NCI-H510A treated with DMSO at 0.1 percent for 48 hours (cell line): ENCODE data around the gene ZNF214.
"Not testable (repeated sequence)": the region's sequence is repeated elsewhere in the genome, so short reads cannot be mapped to it uniquely, and the experiment has no call there.

Experiments
- DNase-seq: peaks from one replicate; lab custom pipeline; 2025; lab: John Stamatoyannopoulos, UW

The ZNF214 gene

DNA sequence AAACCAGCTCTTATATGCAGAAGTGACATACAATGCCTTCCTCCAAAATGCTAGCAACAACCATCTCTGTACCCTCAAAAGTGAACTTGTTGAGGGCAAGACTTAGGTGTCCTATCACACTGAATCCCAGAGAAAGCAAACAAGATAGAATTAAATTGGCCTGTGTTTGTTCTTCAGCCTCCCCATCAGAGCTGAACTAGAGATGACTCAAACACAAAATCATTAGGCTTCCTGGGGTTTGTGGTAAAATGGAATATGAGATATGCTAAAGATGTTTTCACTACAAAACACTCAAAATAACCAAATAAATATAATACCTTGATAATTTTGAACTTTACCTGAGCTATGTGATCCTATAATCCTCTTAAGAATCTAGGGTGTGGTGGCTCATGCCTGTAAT, 31.6 kb downstream of the ZNF214 start:
- no peak for DNase-seq

DNA sequence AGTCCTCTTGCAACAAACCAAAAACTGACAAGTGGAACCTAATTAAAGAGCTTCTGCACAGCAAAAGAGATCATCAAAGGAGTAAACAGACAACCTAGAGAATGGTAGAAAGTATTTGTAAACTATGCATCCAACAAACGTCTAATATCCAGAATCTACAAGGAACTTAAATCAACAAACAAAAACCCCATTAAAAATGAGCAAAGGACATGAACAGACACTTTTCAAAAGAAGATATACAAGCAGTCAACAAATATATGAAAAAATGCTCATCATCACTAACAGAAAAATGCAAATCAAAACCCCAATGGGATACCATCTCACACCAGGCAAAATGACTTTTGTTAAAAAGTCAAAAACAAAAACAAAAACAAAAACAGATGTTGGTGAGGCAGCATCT, 33.7 kb downstream of the ZNF214 start:
- no peak for DNase-seq

DNA sequence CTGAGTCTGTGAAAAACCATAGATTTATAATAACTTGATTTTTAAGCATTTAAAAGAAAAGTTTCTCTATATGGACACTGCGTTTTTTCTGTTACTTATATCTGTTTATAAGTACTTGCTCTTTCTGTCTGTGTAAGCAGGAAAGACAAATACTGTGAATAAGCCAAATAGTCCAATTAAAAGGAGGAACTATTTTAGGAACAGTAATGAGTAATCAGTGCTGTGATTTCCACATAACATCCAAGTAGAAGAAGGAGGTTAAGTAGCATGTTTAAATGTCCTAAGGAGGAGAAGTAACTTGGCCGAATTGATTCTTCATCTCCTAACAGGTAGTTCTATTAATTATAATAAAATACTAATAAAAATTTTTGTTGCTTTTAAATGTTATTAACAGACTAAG, 40.8 kb downstream of the ZNF214 start:
- no peak for DNase-seq

DNA sequence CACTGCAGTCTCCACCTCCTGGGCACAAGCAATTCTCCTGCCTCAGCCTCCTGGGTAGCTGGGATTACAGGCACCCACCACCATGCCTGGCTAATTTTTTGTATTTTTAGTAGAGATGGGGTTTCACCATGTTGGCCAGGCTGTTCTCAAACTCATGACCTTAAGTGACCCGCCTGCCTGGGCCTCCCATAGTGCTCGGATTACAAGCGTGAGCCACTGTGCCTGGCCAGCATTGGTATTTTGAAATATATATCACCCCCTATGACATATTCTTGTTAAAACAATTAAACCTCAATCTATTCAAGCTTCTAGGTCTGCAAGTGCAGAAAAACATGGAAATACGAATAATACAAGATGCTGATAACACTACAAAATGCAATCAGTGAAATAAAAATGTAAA, 50.3 kb downstream of the ZNF214 start:
- not testable (repeated sequence) for DNase-seq

DNA sequence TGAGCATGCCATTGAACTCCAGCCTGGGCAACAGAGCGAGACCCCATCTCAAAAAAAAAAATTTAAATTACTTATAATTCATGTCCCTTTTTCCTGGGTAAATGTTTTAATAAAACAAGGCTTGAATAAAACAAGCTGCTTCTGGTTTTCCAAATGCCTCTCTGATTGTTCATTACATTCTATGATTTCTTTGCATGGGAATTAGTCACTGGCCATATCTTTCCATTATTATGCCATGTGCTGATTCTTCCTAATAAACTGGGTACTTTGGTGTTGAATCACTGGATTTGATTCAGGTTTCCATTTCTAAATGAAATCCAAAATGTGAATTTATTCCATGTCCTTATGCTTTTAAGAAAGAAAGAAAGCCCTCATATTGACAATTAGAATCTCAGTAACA, 51.3 kb downstream of the ZNF214 start:
- DNase-seq, result no peak

DNA sequence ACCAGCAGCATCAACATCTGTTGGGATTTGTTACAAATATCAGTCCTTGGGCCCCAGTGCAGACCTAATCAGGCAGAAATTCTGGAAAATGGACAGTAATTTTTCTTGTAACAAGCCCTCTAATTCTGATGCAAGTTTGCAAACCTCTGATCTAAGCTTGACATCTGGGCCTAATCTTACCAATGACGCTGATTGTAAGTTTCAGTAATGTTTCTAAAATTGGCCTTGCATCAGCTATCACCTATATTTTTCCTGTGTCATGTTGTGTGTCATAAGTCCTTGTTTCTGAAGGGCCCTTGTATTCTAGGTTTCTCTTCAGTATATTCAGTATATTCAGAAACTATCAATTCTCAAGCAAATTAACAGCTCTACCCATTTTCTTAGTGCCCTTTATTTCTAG, 57.5 kb downstream of the ZNF214 start:
- no peak for DNase-seq

DNA sequence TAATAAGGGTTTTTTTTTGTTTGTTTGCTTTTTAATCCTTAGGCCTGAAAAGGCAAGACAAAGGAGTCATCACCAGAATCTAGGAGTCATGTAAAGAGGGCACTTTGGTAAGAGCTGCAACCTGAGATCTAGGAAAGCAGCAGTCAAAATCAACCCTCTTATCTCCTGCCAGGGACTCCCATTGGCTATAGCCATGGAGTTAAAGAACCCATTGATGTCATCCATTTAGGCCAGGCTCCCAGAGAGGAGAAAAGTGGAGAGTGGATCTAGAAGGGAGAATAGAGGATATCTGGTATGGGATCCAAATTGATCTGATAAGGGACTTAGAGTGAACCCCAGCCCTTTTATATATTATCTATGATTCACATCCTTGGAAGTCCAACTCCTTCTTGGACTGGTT, 58.0 kb downstream of the ZNF214 start:
- no peak for DNase-seq

DNA sequence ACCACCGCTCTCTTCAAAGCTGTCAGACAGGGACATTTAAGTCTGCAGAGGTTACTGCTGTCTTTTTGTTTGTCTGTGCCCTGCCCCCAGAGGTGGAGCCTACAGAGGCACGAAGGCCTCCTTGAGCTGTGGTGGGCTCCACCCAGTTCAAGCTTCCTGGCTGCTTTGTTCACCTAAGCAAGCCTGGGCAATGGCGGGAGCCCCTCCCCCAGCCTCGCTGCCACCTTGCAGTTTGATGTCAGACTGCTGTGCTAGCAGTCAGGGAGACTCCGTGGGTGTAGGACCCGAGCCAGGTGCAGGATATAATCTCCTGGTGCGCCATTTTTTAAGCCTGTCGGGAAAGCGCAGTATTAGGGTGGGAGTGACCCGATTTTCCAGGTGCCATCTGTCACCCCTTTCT, 65.9 kb downstream of the ZNF214 start:
- not testable (repeated sequence) for DNase-seq
